SK-N-SH (cell line): ENCODE data around the gene DHRS1. TPM values are rescaled to one million over a fixed set of nuclear protein-coding genes. Genes with fewer than 3 reads are reported as not detected.

Experiments used
- CTCF ChIA-PET: fragments of 300-600, 350-600 bp; formaldehyde crosslinking; extraction: SDS; loops from one replicate; lab custom pipeline; 2021; lab: Yijun Ruan, JAX
- POLR2A ChIA-PET: fragments of 350-600 bp; sonication (Branson Sonifier 250); formaldehyde crosslinking; extraction: SDS; loops from one replicate; lab custom pipeline; 2020; ENCODE audit warnings: antibody characterized with exemption, inconsistent platforms; lab: Yijun Ruan, JAX
- DNase-seq: peaks from one replicate; pipeline ENCODE4 v3.0.0; 2012
- H2AFZ ChIP-seq: fragments of 200-600 bp; sonication (generic); 2 replicates; pipeline ENCODE4 v1.8.1; 2016; ENCODE audit warnings: antibody characterized with exemption, mild to moderate bottlenecking, low read depth
- H3F3A ChIP-seq: fragments of 200-600 bp; sonication (generic); replicated peaks from 2 replicates; pipeline ENCODE3; 2016; ENCODE audit warnings: antibody characterized with exemption, mild to moderate bottlenecking; ENCODE audit not compliant: insufficient read depth
- H3K27ac ChIP-seq, 2 experiments: fragments of 200-500 bp in 1 of 2; fragments of 200-600 bp in 1 of 2; sonication (Bioruptor generic) in 1 of 2; sonication (generic), shearing (Covaris generic) in 1 of 2; 2 replicates each; pipeline versions ENCODE4 v1.5.1 to v1.6.1; 2014 to 2016; ENCODE audit warnings: low read depth in 2 of 2, inconsistent platforms in 1 of 2, low read length in 1 of 2, mild to moderate bottlenecking in 1 of 2, mixed read lengths in 1 of 2
- H3K27me3 ChIP-seq: fragments of 200-600 bp; sonication (generic), shearing (Covaris generic); 2 replicates; pipeline ENCODE4 v1.6.1; 2016; ENCODE audit warnings: mixed run types; ENCODE audit not compliant: insufficient read depth
- H3K36me3 ChIP-seq, 2 experiments: fragments of 200-500 bp in 1 of 2; fragments of 200-600 bp in 1 of 2; sonication (Bioruptor generic) in 1 of 2; sonication (generic) in 1 of 2; replicated peaks in 1 of 2; 2 replicates each; pipeline versions ENCODE3 to v1.5.1; 2014 to 2016; ENCODE audit warnings: low read length in 1 of 2, mild to moderate bottlenecking in 1 of 2; ENCODE audit not compliant: insufficient read depth in 2 of 2, control insufficient read depth in 1 of 2
- H3K4me1 ChIP-seq, 2 experiments: fragments of 200-500 bp in 1 of 2; fragments of 200-600 bp in 1 of 2; sonication (Bioruptor generic) in 1 of 2; sonication (generic), shearing (Covaris generic) in 1 of 2; 2 replicates each; pipeline versions ENCODE4 v1.5.1 to v1.6.1; 2014 to 2016; ENCODE audit warnings: low read depth in 1 of 2, low read length in 1 of 2, mixed run types in 1 of 2; ENCODE audit not compliant: insufficient read depth in 2 of 2, control insufficient read depth in 1 of 2
- H3K4me2 ChIP-seq: fragments of 200-600 bp; sonication (generic), shearing (Covaris generic); 2 replicates; pipeline ENCODE4 v1.6.1; 2017; ENCODE audit warnings: mixed run types
- H3K4me3 ChIP-seq, 2 experiments: fragments of 200-500 bp in 1 of 2; fragments of 200-600 bp in 1 of 2; sonication (Bioruptor generic) in 1 of 2; sonication (generic), shearing (Covaris generic) in 1 of 2; 2 replicates each; pipeline versions ENCODE4 v1.5.1 to v1.8.1; 2014 to 2016; ENCODE audit warnings: low read depth in 2 of 2, inconsistent platforms in 1 of 2, low read length in 1 of 2, mild to moderate bottlenecking in 1 of 2, mixed read lengths in 1 of 2, moderate library complexity in 1 of 2
- H3K79me2 ChIP-seq: fragments of 200-600 bp; sonication (generic); 2 replicates; pipeline ENCODE4 v1.8.1; 2017; ENCODE audit warnings: mild to moderate bottlenecking; ENCODE audit not compliant: insufficient read depth
- H3K9ac ChIP-seq: fragments of 200-600 bp; sonication (generic); 2 replicates; pipeline ENCODE4 v1.6.1; 2017; ENCODE audit warnings: mixed run types
- H3K9me2 ChIP-seq: fragments of 200-600 bp; sonication (generic); 2 replicates; pipeline ENCODE4 v1.6.1; 2017; ENCODE audit warnings: mixed run types
- H3K9me3 ChIP-seq: fragments of 200-600 bp; sonication (generic); 2 replicates; pipeline ENCODE4 v1.6.1; 2017; ENCODE audit warnings: mixed run types, mild to moderate bottlenecking, moderate library complexity
- H4K20me1 ChIP-seq: fragments of 200-600 bp; sonication (generic); 2 replicates; pipeline ENCODE4 v1.6.1; 2017; ENCODE audit warnings: mild to moderate bottlenecking, mixed run types; ENCODE audit not compliant: insufficient read depth
- CTCF ChIP-seq: fragments of 200-600 bp; sonication (generic); IDR thresholded peaks from 2 replicates; pipeline ENCODE4 v1.6.1; 2017; ENCODE audit warnings: antibody characterized with exemption, mild to moderate bottlenecking, moderate library complexity
- EZH2phosphoT487 ChIP-seq: fragments of 200-600 bp; sonication (generic); IDR thresholded peaks from 2 replicates; pipeline ENCODE4 v1.6.1; 2017; ENCODE audit warnings: low read depth, mixed run types, mild to moderate bottlenecking, antibody characterized with exemption, moderate library complexity, borderline replicate concordance
- JUND ChIP-seq: IDR thresholded peaks from 2 replicates; pipeline ENCODE4 v1.4.0; 2012
- NFIC ChIP-seq: IDR thresholded peaks from 2 replicates; pipeline ENCODE4 v1.4.0; 2012; ENCODE audit warnings: borderline replicate concordance
- USF1 ChIP-seq: IDR thresholded peaks from 2 replicates; pipeline ENCODE4 v1.4.0; 2012; ENCODE audit warnings: low read depth, borderline replicate concordance
- WGBS: methylation state at CpG from one replicate; pipeline ENCODE4 v1.1.6; 2017; ENCODE audit warnings: low lambda C conversion rate; 5-methylcytosine and 5-hydroxymethylcytosine counted together
- polyA plus RNA-seq, 3 experiments: library from polyadenylated mRNA; depleted of rRNA; stranded (reverse); fragments of >200 nt; gene quantifications; 2 replicates each; pipeline ENCODE4 v1.2.3, GENCODE V29; 2012

Gene DHRS1
- polyA plus RNA-seq, 1 of the 3 experiments (the other 2 are of a cell fraction) = 65.4 TPM

- Histone ChIP-seq H3K36me3 (no peaks in the 10 kb centered on the region), H3K9ac (no peak overlapping the region), H4K20me1 (no peaks in the 10 kb centered on the region), H3K27me3 (peaks cover 67% of the 10 kb centered on the region), H3K79me2 (no peaks in the 10 kb centered on the region), H3K9me3 (no peaks in the 10 kb centered on the region), H3K9me2 (no peaks in the 10 kb centered on the region), H2AFZ (no peak overlapping the region), H3K27ac (no peak overlapping the region), H3K4me3 (no peak overlapping the region), H3F3A (no peaks in the 10 kb centered on the region), H3K4me2 (no peak overlapping the region), H3K4me1 (no peaks in the 10 kb centered on the region)
- no peak for TF ChIP-seq CTCF
- TF ChIP-seq JUND = no peak
- CTCF ChIA-PET = interaction anchor here (0.7 to 12.7 kb wide), 8 partner anchors 11 to 97 kb away, joined by 3 to 445 read pairs (median 6); partner anchors contain the start of genes CBLN3, CIDEB, KHNYN and SDR39U1
- WGBS = 43% methylated on average over 1 of the region's 1 CpG
- POLR2A ChIA-PET = interaction anchor here (1.7 kb wide), 1 partner anchor 8 kb away, joined by 3 read pairs; no protein-coding TSS in a partner anchor
- DNase-seq = no peak
Observed at GRCh38 chr14:24340606-24341005, 41.0 kb upstream of the DHRS1 start.

- no peaks in the 10 kb centered on the region for H4K20me1 ChIP-seq
- H3K27ac ChIP-seq = no peak within 1 kb of the TSS
- no peak within 1 kb of the TSS for H3K9ac ChIP-seq
- H3K4me1 ChIP-seq = peaks cover 0 to 2% of the 10 kb centered on the region in 2 experiments; a peak in 1 of 4 replicates
- WGBS = 75% methylated on average over 41 of the region's 51 CpGs
- H3K9me2 ChIP-seq = no peaks in the 10 kb centered on the region
- POLR2A ChIA-PET = interaction anchor here (1.1 kb wide), 1 partner anchor 92 kb away, joined by 3 read pairs; no protein-coding TSS in a partner anchor
- H3K27me3 ChIP-seq = peaks cover 68% of the 10 kb centered on the region
- DNase-seq = no peak
- CTCF ChIA-PET = interaction anchor here (1.1 to 12.7 kb wide), 8 partner anchors 6 to 98 kb away, joined by 3 to 445 read pairs (median 9); partner anchors contain the start of genes CBLN3, CIDEB, KHNYN and SDR39U1
- no peaks in the 10 kb centered on the region for H3K36me3 ChIP-seq
- H3F3A ChIP-seq = no peaks in the 10 kb centered on the region
- H3K4me3 ChIP-seq = no peak within 1 kb of the TSS
- no peak for TF ChIP-seq NFIC
- TF ChIP-seq USF1 = no peak
- TF ChIP-seq EZH2phosphoT487 = no peak
- H3K9me3 ChIP-seq = no peaks in the 10 kb centered on the region
- no peak within 1 kb of the TSS for H3K4me2 ChIP-seq
- no peak within 1 kb of the TSS for H2AFZ ChIP-seq
- no peaks in the 10 kb centered on the region for H3K79me2 ChIP-seq
Observed at GRCh38 chr14:24339284-24340151, 39.9 kb upstream of the DHRS1 start, which contains the start of gene RIPK3. RIPK3 (minus strand) TSS chr14:24339991; CDS start chr14:24339826, 165 bp downstream.
